NB4 (cell line): ENCODE data around the gene GALNT9.

Experiments
- POLR2A ChIP-seq: IDR thresholded peaks from 2 replicates; pipeline ENCODE4 v1.6.1; 2011; ENCODE audit warnings: mild to moderate bottlenecking; ENCODE audit not compliant: insufficient read length; ENCODE audit errors: extremely low read depth
- TF ChIP-seq, protein P1 (sequence below): IDR thresholded peaks from one replicate; pipeline ENCODE4 v1.5.1; 2012; ENCODE audit warnings: low read depth, low read length
- TF ChIP-seq, protein P2 (sequence below): IDR thresholded peaks from 2 replicates; pipeline ENCODE4 v1.6.1; 2011; ENCODE audit warnings: low read depth, low read length

- TF ChIP-seq, protein P1, sequence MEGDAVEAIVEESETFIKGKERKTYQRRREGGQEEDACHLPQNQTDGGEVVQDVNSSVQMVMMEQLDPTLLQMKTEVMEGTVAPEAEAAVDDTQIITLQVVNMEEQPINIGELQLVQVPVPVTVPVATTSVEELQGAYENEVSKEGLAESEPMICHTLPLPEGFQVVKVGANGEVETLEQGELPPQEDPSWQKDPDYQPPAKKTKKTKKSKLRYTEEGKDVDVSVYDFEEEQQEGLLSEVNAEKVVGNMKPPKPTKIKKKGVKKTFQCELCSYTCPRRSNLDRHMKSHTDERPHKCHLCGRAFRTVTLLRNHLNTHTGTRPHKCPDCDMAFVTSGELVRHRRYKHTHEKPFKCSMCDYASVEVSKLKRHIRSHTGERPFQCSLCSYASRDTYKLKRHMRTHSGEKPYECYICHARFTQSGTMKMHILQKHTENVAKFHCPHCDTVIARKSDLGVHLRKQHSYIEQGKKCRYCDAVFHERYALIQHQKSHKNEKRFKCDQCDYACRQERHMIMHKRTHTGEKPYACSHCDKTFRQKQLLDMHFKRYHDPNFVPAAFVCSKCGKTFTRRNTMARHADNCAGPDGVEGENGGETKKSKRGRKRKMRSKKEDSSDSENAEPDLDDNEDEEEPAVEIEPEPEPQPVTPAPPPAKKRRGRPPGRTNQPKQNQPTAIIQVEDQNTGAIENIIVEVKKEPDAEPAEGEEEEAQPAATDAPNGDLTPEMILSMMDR, result peak; percentile 54
- TF ChIP-seq POLR2A, result no peak
- TF ChIP-seq, protein P2, sequence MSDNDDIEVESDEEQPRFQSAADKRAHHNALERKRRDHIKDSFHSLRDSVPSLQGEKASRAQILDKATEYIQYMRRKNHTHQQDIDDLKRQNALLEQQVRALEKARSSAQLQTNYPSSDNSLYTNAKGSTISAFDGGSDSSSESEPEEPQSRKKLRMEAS, result 0 out of 2 replicates have a peak, but pooled peaks have one; percentile 15
Measured at GRCh38 chr12:132314516-132315233, 14.7 kb downstream of the GALNT9 start.
